HEK293T (cell line): Measurements from ENCODE around the gene MICALL2.

Experiments used
- CTCF ChIA-PET: fragments of 350-600 bp; formaldehyde crosslinking; extraction: SDS; loops from one replicate; lab custom pipeline; 2021; ENCODE audit warnings: antibody characterized with exemption, inconsistent platforms; lab: Yijun Ruan, JAX
- POLR2A ChIA-PET: fragments of 350-600 bp; formaldehyde crosslinking; extraction: SDS; loops from one replicate; lab custom pipeline; 2020; ENCODE audit warnings: antibody characterized with exemption, inconsistent platforms; lab: Yijun Ruan, JAX
- DNase-seq: peaks from one replicate; pipeline ENCODE4 v3.0.0; 2012; ENCODE audit warnings: mixed read lengths; ENCODE audit errors: extremely low spot score
- ARNT ChIP-seq: fragments of 450-650 bp; IDR thresholded peaks from 2 replicates; pipeline ENCODE4 v1.6.1; 2017; ENCODE audit warnings: mild to moderate bottlenecking
- BHLHE40 ChIP-seq: fragments of 450-650 bp; IDR thresholded peaks from 2 replicates; pipeline ENCODE4 v1.6.1; 2016; ENCODE audit warnings: mild to moderate bottlenecking, moderate library complexity, borderline replicate concordance
- CTBP1 ChIP-seq: fragments of 450-650 bp; IDR thresholded peaks from 2 replicates; pipeline ENCODE4 v1.6.1; 2016; ENCODE audit warnings: borderline replicate concordance
- ELF4 ChIP-seq: fragments of 450-650 bp; IDR thresholded peaks from 2 replicates; pipeline ENCODE4 v1.6.1; 2017; ENCODE audit warnings: antibody characterized with exemption
- FOXA1 ChIP-seq: fragments of 450-650 bp; IDR thresholded peaks from 2 replicates; pipeline ENCODE4 v1.6.1; 2016; ENCODE audit warnings: mild to moderate bottlenecking
- FOXK2 ChIP-seq: fragments of 450-650 bp; IDR thresholded peaks from 2 replicates; pipeline ENCODE4 v1.6.1; 2016; ENCODE audit warnings: mild to moderate bottlenecking
- FOXM1 ChIP-seq: fragments of 450-650 bp; IDR thresholded peaks from 2 replicates; pipeline ENCODE4 v1.6.1; 2017; ENCODE audit warnings: mild to moderate bottlenecking, borderline replicate concordance
- HDGF ChIP-seq: fragments of 450-650 bp; IDR thresholded peaks from 2 replicates; pipeline ENCODE4 v1.6.1; 2017; ENCODE audit warnings: antibody characterized with exemption, borderline replicate concordance
- L3MBTL2 ChIP-seq: fragments of 450-650 bp; conservative IDR thresholded peaks from 2 replicates; pipeline ENCODE4 v1.6.1; 2016; ENCODE audit warnings: mild to moderate bottlenecking
- LEF1 ChIP-seq: fragments of 450-650 bp; IDR thresholded peaks from 2 replicates; pipeline ENCODE4 v1.6.1; 2017; ENCODE audit warnings: mild to moderate bottlenecking, borderline replicate concordance
- NFRKB ChIP-seq: fragments of 450-650 bp; IDR thresholded peaks from 2 replicates; pipeline ENCODE4 v1.6.1; 2016; ENCODE audit warnings: mild to moderate bottlenecking, moderate library complexity
- SP1 ChIP-seq: fragments of 450-650 bp; IDR thresholded peaks from 2 replicates; pipeline ENCODE4 v1.6.1; 2017
- SUZ12 ChIP-seq: fragments of 450-650 bp; IDR thresholded peaks from 2 replicates; pipeline ENCODE4 v1.6.1; 2016; ENCODE audit warnings: mild to moderate bottlenecking
- TARDBP ChIP-seq: fragments of 450-650 bp; IDR thresholded peaks from 2 replicates; pipeline ENCODE4 v1.6.1; 2016
- ZNF384 ChIP-seq: fragments of 450-650 bp; IDR thresholded peaks from 2 replicates; pipeline ENCODE4 v1.6.1; 2016
- TF ChIP-seq, protein P1 (sequence below): fragments of 450-650 bp; IDR thresholded peaks from 2 replicates; pipeline ENCODE4 v1.6.1; 2016

Gene MICALL2

DNA sequence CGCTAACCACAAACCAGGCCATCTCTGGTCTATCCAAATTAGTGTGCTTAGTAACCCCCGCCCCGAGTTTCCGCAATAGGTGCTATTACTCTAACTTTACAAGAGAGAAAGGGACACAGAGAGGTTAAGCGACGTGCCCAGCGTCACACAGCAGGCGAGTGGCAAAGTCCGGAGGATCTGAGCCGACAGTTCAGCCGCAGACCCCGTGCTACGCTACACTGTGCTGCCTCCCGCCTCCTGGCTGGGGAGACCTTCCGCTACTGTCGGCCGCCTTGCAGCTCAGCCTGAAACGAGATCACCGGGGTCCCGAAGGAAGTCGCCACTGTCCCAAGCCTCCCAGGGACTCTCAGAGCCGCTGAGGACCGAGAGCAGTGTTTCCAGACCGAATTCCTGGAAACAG is 44.1 kb upstream of the MICALL2 start:
- peak; percentile 30 for DNase-seq
- POLR2A ChIA-PET: no interaction called here
- CTCF ChIA-PET: no interaction called here
- no peak for TF ChIP-seq CTBP1
- TF ChIP-seq FOXM1: no peak
- TF ChIP-seq FOXA1: no peak
- no peak for TF ChIP-seq L3MBTL2
- TF ChIP-seq, protein P1, sequence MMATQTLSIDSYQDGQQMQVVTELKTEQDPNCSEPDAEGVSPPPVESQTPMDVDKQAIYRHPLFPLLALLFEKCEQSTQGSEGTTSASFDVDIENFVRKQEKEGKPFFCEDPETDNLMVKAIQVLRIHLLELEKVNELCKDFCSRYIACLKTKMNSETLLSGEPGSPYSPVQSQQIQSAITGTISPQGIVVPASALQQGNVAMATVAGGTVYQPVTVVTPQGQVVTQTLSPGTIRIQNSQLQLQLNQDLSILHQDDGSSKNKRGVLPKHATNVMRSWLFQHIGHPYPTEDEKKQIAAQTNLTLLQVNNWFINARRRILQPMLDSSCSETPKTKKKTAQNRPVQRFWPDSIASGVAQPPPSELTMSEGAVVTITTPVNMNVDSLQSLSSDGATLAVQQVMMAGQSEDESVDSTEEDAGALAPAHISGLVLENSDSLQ: no peak
- no peak for TF ChIP-seq LEF1
- no peak for TF ChIP-seq FOXK2
- TF ChIP-seq ARNT: no peak
- TF ChIP-seq BHLHE40: no peak
- no peak for TF ChIP-seq TARDBP
- no peak for TF ChIP-seq ZNF384
- no peak for TF ChIP-seq ELF4
- no peak for TF ChIP-seq HDGF
- no peak for TF ChIP-seq SUZ12
- TF ChIP-seq NFRKB: no peak
- no peak for TF ChIP-seq SP1

DNA sequence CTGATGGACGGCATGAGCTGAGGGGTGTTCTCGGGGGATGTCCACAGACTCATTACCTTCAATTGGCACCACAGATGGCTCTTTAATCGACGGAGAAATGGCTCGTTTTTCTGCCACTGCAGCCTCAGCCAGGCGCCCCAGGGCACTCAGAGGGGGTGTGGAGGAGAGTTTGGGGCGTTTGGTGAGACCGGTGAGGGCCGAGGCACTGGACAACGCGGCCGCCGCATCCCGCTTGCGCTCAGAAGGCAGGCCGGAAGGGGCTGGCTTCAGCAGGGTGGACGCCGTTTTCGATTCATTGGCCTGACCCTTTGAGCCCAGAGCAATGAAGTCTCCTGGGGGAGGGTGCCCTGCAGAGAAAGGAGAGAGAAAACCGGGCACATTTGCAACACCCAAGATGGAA is 43.6 kb upstream of the MICALL2 start:
- ChIA-PET POLR2A (no interaction called here), CTCF (no interaction called here)
- no peak for TF ChIP-seq FOXM1
- TF ChIP-seq, protein P1: no peak
- no peak for TF ChIP-seq SP1
- no peak for TF ChIP-seq NFRKB
- no peak for TF ChIP-seq FOXA1
- no peak for TF ChIP-seq CTBP1
- no peak for TF ChIP-seq ARNT
- TF ChIP-seq HDGF: no peak
- no peak for TF ChIP-seq LEF1
- TF ChIP-seq SUZ12: no peak
- no peak for TF ChIP-seq L3MBTL2
- TF ChIP-seq BHLHE40: no peak
- no peak for TF ChIP-seq FOXK2
- TF ChIP-seq ZNF384: no peak
- no peak for TF ChIP-seq ELF4
- TF ChIP-seq TARDBP: no peak
- DNase-seq: no peak

DNA sequence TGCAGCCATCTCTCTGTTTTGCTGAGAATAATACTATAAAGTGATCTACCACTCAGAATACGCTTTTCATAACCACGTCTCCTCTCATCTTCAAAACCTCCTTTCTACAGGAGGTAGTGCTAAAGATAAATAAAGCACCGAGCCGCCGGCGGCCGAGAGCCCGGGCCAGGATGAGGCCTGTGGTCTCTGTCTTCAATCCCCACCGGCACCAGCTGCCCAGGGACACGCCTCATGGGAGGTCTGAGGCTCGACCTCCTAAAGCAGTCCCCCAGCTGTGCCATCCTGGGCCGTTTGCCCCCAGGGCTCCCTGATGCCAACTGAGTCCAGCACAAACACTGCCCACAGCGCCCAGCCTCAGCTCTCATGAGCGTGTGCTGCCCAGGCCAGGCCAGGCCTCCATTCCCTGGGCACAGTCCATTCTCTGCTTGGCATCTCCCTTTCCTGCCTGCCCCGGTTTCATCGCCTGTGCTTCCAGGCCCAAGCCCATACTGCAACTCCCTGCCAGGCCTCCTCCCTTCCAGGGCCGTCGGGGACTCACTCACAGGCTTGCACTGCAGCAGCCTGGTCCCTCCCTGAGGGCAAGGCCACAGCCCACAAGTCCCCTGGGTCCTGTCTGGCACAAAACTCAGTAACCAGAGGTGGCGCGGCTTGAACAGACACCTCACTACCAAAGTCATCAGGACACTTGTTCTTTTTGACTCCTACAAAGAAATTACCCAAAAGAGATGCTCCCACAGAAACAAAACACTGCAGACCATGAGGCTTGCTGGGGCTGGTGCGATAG is 42.4 kb upstream of the MICALL2 start:
- DNase-seq: no peak
- ChIA-PET CTCF (interaction anchor here (0.7 kb wide), 1 partner anchor 237 kb away, joined by 4 read pairs; no protein-coding TSS in a partner anchor), POLR2A (no interaction called here)
- TF ChIP-seq FOXK2 (no peak), ELF4 (no peak), NFRKB (no peak), ZNF384 (no peak), SUZ12 (no peak), TARDBP (no peak), HDGF (no peak), CTBP1 (no peak), ARNT (no peak), L3MBTL2 (no peak), SP1 (no peak), FOXM1 (no peak), LEF1 (no peak)
- TF ChIP-seq, protein P1: no peak

DNA sequence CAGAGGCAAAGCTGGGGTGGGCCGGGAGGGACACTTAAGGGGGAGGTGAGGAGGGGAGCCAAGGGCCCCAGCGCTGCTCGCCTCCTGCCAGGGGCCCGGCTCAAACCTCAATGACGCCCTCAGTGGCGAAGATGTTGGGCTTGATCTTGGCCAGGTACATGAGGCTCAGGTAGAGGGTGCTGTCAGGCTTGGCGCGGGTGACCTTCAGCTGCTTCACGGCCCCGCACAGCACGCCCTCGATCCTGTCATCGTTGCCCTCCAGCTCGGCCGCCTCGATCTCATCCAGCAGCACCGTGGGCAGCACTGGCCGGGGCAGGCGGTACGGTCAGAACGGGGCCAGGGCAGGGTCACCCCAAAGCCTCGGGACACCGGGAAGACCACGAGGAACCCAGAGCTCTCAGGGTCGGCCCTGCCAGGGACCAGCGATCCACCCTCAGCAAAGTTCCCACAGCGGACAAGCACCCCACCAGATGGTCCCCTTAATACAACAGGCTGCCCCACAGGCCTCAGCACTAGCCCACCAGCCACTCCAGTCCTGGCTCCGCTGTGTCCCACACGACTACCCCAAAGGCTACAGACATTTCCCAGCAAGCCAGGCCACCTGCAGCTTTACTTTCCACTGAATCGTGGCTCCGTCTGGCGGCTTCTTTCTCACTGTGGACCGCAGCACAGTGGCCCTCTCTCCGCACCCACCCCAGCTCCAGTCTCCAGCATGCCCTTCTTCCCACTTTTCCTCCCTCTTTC is 41.0 kb upstream of the MICALL2 start:
- TF ChIP-seq LEF1: no peak
- TF ChIP-seq ELF4: no peak
- TF ChIP-seq FOXA1: no peak
- no peak for TF ChIP-seq BHLHE40
- TF ChIP-seq, protein P1: no peak
- no peak for TF ChIP-seq SP1
- TF ChIP-seq ZNF384: no peak
- ChIA-PET CTCF (no interaction called here), POLR2A (no interaction called here)
- DNase-seq: no peak

DNA sequence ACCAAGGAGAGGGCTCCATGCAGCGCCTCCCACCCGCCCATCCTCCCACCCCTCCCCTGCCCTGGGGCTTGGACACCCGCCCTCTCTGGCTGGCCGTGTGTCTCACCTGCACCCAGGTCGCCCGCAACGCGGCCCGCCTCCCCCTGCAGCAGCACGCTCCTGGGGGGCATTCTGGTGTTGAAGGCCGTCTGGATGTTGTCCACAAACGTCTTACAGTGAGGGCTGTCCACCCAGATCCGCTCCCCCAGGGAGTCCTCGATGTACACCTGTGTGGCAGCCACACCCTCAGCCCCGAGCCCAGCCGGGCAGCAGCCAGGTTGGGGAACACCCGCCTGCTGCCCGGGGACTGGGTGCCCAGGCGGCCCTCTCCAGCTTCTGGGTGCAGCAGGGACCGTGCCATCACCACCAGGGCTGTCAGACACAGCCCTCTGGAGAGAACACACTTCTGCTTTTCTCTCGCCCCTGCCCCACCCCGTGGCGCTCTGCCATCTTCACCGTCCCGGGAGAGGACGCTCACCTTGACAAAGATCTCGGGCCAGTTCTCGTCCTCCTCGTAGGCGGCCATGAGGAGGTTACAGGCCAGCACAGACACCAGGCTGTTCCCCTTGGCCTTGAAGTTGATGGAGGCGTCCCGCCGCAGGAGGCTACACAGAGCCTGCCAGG is 40.2 kb upstream of the MICALL2 start:
- TF ChIP-seq FOXK2 (no peak), BHLHE40 (no peak), SP1 (no peak), L3MBTL2 (no peak), SUZ12 (no peak), HDGF (no peak), ARNT (no peak), TARDBP (no peak), ELF4 (no peak), ZNF384 (no peak), CTBP1 (no peak), FOXA1 (no peak), LEF1 (no peak)
- DNase-seq: no peak
- ChIA-PET CTCF (no interaction called here), POLR2A (no interaction called here)
